Hematopoietic multipotent progenitor cell treated with erythropoietin and hydrocortisone succinate and interleukin-3 and kit ligand, for 8 days (in vitro differentiated cells): Measurements from ENCODE around the gene USH2A.

ENCODE experiments used
- DNase-seq: peaks from one replicate; pipeline ENCODE4 v3.0.0-alpha.2; 2015

Gene USH2A

DNA sequence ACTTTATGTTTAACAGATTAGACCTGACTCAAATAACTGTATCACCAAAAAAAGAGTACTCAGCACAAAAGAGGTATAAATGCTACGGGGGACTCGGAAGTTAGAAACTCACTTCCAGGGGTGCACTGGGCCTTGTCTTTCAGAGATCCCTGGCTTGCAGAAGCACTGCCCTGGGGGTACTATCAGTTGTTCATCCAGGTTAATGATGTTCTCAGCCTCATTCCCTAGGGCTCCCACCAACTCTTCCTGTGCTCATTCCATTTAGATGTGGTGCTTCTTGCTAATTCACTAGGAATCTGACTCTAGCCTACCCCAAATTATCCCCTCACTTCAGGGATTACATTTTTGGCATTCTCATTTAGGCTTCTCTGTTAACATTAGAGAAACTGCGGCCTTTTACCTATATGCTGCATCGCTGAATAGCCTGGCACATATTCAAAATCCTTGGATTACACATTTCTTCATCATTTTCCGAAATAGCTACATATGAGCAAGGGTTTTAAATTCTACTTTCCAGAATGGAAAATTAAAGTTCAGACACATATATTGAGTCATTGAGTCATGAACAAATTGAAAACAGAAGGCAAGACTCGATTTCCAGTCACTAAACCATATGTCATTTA, 517.6 kb downstream of the USH2A start:
- no peak for DNase-seq

DNA sequence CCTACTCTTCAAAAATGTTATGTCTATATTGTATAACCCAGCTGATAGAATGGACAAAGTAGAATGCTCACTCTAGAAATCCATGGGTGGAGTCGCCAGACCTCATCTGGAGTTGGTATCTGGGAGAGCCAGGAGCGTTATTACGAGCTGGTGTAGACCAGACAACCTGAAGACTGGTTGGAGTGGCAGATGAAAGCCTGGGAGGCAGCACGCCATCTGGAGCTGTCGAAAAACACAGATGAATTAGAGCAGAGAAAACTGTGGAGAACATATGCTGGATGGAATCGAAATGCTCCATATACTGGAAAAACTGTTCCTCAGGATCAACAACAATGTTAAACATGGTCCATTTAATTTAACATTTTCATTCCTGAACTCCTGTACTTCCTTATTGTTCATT, 522.6 kb downstream of the USH2A start:
- DNase-seq = no peak

DNA sequence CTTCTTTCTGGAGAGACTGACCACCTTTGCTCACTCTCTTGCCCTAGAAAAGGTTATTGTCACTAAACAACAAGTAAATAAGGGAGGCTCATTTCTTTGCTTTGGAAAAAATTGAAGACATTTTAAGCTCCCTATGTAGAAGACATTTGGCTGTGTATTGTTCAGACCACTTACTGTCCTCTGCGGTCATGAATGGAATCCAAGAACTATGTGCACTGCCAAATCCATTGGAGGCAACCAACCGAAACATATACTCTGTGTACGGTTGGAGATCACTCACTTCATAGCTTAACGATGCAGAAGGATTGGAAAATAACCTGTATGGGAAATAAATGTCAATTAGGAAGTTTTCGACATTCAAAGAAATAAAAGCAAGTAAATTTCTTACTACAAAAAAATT, 523.3 kb downstream of the USH2A start:
- DNase-seq = no peak

DNA sequence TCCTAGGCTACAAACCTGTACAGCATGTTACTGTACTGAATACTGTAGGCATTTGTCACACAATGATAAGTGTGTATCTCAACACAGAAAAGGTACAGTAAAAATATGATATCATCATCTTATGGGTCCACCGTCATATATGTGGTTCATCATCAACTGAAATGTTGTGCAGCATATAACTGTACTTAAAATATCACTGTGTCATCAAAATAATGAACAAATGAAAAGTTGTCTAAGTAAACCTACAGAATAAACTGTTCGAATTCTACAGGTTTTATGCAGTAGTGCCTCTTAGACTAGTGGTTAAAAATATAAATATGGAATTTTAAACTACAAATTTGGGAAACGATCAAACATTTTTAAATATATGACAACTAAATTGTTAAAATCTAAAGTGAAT, 527.4 kb downstream of the USH2A start:
- DNase-seq = no peak

DNA sequence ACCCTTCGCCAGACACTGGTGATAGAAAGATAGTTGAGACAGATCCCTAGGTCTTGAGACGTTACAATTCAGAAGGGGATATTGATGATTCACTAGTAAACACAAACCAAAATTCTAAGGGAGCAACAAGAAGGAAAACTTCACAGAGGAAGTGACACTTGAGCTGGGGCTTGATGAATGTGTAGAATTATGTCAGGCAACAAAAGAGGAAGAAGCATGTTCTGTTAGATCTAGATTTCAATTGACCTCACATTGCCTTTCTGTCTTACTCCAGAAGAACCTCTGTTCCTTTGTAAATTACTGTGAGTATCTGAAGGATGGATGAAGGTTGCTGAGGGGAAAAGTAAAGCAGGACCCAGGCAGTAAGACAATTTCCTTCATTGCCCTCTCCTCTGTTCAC, 528.0 kb downstream of the USH2A start:
- DNase-seq = no peak

DNA sequence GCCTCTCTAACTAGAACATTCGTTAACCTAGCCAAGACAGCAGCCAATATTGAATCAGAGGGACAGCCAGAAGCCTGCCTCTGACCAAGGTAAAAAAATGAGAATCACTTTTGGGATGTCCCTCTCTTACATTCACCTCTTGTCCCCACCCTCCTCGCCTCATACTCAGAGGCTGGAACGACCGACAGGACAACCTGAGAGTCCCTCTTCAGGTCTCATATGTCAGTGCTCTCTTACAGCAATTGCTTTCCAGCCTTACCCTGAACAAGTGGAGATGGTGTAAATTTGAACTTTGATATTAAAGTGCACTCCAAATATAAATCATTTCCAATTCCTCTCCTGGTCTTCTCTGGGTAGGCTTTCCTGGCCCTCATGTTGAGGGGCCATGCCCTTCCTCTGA, 528.6 kb downstream of the USH2A start:
- no peak for DNase-seq

DNA sequence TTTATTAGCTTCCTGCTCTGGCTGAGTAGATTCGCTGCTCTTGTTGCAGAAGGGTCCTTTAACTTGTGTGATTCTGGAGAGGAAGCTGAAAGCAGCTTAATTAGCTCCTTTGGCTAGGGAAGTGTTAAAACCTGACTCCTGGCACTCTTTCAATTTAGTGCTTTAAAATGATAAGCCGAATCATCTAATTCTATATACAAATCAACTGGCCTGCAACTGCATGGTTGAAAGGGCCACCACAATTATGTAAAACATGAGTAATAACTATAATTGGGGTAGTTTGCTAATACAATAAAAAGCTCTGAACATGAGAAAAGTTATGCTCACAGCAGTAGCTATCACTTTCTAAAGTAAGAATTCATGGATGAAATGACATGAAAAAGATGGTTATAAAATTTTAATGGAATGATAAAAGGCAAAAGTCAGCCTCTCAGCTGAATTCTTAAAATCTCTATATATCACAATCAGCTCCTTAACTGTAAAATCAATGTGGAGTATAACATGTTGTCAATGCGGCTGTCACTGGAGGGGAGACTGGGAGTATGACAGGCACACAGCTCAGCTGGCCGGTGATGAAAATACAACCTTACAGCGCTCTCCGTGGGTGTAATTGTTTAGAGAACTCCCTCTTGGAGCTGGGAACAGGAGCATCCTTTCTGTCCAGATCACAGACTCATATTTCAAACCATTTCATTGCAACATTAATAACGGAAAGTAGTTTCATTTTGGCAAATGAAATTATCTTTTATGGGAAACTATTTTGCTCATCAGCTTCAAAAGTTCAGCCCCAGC, 531.8 kb downstream of the USH2A start:
- DNase-seq = no peak

DNA sequence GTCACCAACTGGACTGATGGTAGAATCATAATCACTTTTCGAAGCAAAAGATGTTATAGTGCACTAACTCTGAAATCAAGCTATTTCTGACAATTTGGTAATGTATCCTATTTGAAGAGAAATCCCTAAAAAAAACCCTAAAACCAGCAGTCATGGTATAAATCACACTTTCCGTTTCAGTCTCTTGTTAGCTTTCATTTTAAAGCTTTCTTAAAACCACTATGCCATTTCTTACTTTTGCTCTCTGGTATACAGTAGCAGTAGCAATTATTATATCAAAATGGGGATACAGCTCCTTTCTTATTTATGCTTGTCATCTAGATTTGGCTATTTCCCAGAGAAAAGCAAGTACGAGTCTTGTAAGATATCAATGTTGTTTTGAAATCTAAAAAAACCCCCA, 532.8 kb downstream of the USH2A start:
- no peak for DNase-seq

DNA sequence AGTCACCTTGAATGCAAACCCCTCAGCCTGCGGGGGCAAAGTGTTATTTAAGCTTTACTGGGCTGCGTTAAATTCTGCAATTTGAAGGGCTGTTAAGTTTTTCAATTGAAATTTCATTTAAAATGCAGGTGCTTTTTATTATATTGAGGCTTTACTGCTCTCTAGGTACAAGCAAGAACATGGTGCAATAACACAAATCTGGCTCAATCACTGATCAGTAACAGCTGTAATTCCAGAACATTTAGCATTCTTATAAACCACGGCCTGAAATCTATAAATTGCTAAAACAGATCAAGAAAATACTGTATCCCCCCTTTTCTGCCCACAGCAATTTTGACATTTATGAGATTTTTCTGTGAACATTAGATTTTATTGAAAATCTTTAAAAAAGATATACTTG, 533.4 kb downstream of the USH2A start:
- no peak for DNase-seq

DNA sequence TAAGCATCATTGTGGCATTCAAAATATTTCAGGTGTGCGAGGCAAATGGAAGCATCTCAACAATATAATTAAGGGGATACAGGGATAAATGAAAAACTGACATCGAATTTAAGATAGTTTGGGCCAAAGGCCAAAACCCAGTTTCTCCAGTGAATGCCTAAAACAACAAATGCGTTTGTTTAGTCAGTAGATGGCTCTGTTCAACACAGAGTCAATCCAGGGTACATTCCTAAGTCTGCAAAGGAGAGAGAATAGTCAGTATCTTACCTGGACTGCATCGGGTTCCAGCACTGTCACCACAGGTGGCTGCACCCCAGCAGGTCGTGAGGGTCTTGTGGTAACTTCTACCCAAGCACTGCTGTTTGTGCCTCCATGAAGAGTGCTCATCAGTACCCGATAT, 535.1 kb downstream of the USH2A start:
- DNase-seq = no peak

DNA sequence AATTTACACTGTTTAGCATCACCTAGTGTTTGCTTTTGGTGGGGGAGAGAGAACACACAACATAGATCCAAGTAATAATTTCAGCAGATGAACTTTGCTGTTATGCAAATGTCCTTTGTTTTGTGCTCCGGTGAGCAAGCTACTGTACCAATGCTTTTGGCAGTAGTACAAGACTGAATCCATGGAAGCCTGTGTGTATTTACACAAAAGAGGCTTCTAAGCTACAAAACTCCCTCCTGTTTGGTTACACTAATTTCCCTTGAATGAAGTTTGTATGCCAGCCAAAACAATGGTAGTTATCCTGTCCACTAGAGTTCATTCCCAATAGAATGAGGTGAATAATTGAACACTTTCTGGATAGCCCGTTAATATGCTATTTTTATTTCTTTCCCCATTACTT, 535.6 kb downstream of the USH2A start:
- DNase-seq = no peak

DNA sequence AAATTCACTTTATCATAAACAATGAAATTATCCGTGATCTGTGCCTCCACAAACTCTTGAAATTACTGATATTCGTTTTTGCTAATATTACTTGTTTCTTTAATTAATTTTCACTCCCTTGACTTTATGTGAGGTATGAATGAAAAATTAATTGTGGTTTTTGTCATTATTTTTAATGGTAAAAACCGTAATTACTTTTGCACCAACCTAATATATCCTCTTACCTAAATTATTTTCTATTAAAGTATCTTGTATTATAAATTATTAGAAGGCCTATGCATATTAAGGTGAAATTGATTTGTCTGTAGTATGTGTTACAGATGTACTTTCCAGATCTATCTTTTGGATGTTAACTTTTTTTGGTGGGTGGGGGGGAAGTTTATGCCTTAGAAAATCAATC, 540.2 kb downstream of the USH2A start:
- no peak for DNase-seq

DNA sequence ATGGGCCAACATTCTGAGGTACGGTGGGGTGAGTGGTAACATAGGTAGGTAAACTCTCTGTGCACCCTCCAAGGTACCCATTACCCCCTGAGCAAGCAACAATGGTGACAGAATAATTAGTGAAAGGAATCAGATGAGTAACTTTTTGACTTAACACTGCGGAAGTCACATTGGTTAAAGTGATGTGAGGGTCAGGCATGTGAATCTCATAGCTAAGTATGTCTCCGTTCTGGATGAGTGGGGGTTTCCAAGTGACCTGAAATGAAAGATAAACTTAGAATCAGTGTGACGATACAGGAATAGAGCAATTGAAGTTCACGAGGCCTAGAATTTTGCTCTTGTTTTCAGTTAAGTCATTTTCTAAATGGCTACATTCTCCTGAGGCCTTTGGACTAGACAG, 544.4 kb downstream of the USH2A start:
- no peak for DNase-seq

DNA sequence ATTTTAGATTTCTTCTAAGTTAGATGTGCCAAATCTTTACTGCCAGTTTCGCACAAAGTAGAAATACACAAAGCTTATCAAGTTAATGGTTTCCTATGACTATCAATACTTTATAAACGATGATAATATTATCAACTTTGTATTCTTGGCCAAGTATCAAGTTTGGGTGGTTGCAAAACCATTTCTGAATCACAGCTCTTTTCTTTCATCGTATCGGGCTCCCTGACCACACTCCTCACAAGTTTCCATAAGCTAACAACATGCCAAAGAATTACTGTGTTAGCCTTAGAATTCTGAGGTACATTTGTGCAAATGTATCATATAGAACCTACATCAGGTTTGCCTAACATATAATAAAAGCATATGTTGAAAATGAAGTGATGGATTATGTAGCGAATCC, 545.1 kb downstream of the USH2A start:
- no peak for DNase-seq

DNA sequence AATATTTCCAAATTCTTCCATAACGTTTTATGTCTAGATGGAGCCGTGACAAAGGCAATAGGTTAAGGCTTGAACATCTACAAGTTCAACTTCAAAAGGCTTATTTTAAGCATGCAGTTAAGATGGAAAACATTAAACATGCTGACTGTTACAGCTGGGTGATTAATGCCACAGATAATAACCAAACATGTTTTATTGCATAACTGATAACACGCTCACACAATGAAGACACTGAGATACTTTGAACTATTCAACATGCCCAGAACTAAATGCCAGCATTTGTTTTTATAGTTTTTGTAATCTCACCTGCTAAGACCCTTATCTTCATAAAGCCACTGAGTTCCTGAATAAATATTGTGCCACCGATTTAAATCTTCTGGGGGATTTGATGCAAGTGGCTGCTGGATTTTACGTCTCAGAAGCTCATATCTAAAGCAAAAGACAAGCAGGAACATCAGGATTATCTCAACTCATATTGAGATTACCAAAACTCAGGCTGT, 545.7 kb downstream of the USH2A start:
- DNase-seq = no peak

DNA sequence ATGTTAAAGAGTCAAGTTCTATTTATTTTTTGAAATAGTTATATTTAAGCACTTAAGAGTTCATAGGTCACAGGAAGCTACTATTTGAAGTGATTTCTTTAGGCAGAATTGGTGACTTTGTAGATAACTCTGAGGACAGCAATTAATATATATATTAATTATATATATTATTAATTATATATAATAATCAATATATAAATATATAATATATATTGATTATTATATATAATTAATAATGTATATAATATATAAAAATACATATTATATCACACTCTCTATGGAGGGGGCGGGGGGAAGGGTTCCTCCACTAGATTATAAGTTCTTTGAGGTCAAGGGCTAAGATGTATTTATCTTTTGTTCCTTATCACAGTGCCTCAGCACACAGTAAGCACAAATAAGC, 547.5 kb downstream of the USH2A start:
- no peak for DNase-seq

DNA sequence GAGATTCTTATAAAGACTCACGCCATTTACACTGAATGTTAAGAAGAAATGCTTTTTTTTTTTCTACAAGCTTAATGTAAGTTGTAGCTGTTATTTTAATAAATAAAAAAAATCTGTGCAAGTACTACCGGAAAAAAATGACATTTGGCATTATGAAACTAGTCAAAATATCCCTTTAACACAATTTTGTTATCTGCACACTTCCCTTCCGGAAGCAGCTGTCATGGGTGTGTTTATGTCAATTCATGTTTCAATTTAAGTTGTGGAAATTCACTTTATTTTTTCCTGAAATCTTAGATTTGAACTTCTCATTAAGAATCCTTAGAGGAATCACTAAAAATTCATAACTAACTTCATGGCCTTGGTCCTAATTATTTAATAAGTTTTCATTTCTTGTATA, 548.0 kb downstream of the USH2A start:
- no peak for DNase-seq

DNA sequence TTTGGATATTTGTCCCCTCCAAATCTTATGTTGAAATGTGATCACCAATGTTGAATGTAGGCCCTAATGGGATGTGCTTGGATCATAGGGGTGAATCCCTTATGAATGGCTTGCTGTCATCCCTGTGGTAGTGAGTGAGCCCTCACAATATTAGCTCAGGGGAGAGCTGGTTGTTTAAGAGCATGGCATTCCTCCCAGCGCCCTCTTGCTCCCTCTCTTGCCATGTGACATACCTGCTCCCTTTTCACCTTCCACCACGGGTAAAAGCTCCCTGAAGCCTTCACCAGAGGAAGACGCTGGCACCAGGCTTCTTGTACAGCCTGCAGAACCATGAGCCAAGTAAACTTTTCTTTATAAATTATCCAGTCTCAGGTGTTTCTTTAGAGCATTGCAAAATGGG, 550.6 kb downstream of the USH2A start:
- DNase-seq = no peak

DNA sequence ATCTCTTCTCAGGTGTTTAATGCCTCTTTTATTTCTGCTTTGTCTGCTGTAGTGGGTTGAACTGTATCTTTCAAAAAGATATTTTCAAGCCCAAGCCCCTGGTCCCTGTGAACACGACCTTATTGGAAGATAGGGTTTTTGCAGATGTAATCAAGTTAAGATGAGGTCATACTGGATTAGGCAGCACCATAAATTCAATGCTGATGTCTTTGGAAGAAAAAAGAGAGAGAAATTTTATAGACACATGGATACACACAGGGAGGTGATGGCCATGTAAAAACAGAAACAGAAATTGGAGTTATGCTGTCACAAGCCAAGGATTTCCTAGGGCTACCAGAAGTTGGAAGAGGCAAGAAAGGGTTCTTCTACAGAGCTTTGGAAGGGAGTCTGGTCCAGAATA, 554.7 kb downstream of the USH2A start:
- no peak for DNase-seq

DNA sequence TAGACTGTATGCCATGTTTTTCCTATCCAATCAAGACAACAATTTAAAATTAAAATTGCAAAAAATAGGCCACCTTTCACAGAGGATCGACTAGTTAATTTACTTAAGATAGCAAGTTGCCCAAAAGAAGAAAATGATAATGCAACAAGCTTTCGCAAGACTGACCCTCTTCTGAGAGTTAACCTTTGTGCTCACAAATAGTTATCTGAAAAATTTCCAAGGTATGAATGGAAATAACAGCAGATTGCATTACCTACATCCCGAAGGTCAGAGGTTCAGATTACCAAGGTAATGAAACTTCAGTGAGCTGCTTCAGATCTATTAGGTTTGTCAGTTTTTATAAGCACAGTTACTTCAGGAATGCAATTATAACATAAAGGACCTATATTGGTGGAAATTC, 558.2 kb downstream of the USH2A start:
- no peak for DNase-seq

DNA sequence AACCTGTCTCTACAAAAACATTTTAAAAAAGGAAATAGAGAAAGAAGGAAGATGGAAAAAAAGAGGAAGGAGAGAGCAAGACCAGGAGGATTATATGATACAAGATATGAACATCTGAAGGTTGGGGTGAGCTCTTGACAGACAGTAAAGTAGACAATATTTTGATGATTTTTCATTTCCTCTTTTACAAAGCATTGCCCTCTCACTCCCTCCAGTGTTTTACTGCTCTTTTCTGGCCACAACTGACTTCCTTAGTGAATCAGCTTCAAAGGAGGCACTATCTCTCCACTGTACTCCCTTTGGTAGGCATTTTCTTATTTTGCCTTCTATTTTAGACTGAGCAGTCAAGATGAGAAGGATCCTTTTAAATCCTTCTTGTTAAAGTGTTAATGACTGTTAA, 559.5 kb downstream of the USH2A start:
- no peak for DNase-seq

DNA sequence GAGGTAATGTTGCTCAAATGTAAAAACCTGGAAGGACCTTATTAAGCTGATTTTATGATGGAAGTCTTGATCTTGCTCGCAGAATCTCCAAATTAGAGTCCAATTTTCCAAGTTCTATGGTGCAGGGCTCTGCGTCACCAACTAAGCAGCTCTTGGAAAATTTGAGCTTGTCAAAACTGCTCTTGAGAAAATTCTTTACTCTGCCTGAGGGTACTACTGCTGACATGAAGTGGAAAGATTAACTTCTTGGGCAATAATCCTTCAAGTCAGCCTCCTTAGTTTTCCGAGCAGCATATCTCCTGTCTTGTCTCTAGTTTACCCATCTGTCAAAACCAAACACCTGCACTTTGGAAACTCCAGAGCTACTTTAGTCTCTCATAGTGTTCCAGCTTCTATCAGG, 562.4 kb downstream of the USH2A start:
- no peak for DNase-seq

DNA sequence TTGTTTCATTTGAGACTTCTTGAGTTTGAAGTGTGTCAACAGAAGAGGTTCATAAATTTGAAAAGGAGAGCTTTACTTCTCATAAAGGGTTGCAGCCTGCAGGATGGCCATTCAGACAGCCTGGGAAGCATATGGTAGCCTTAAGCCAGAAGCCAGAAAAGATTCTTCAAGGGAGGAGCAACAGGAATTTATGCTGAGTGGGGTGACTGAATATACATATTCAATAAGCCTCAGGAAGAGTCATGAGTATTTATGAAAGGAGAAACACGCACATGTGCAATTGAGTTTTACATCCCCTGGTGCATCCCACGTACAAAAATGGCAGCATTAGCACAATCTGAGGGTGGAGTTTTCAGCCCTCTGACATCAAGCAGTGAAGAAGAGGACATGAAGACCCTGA, 565.9 kb downstream of the USH2A start:
- DNase-seq = no peak

DNA sequence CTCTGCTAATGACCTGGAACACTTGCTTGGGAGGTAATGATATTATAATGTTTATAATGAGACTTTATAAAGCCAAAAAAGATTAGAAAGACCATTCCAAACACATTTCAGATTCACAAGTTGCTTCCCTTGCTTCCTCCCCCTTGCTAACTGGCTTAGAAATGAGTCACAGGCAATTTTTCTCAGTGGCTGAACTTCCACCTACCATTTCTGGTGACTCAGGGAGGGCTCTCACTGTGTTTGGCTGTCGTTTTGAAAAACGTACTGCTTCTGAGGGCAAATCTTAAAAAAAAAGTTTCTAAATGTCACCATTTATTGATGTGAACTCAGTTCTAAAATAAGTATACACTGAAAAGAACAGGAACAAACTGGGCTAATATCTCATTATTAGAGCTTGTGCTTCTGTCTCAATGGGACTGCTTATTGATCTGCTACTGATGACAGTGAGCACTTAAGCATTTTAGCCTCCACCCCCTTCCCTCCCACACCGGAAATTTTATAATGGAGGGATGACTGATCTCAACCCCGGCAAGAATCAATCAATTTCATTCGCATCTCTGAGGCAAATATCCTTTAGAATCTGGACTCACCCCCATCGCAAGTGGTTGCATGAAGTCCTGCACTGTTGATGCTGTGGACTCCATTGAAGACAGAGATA, 577.9 kb downstream of the USH2A start:
- no peak for DNase-seq
